HG03460 (cell line): ENCODE results near the gene ELF1.
A peak's percentile ranks its signal among the peaks of the same experiment; 100 is the strongest.

Experiments used
- ATAC-seq: cut with Tn5 transposase; IDR thresholded peaks from one replicate; pipeline ENCODE4 v1.9.1; 2021; ENCODE audit not compliant: unreplicated experiment

ELF1 gene

GRCh38 chr13:41006978-41007743 is 12.0 kb downstream of the ELF1 start:
- no peak for ATAC-seq

GRCh38 chr13:41006306-41006705 is 12.8 kb downstream of the ELF1 start:
- no peak for ATAC-seq

- no peak for ATAC-seq
Measured at GRCh38 chr13:41005704-41006103, 13.4 kb downstream of the ELF1 start.

GRCh38 chr13:41004875-41005693 is 14.0 kb downstream of the ELF1 start:
- ATAC-seq, result peak; percentile 75

GRCh38 chr13:41002606-41003005 is 16.5 kb downstream of the ELF1 start:
- ATAC-seq, result no peak

- ATAC-seq, result no peak
Measured at GRCh38 chr13:41001695-41002094, 17.4 kb downstream of the ELF1 start.

GRCh38 chr13:40999416-40999815 is 19.7 kb downstream of the ELF1 start:
- no peak for ATAC-seq

GRCh38 chr13:40996426-40997092 is 22.6 kb downstream of the ELF1 start:
- no peak for ATAC-seq

GRCh38 chr13:40995997-40996396 is 23.1 kb downstream of the ELF1 start:
- no peak for ATAC-seq

- peak; percentile 69 for ATAC-seq
Measured at GRCh38 chr13:40994581-40995230, 24.4 kb downstream of the ELF1 start.

GRCh38 chr13:40993987-40994386 is 25.1 kb downstream of the ELF1 start:
- no peak for ATAC-seq

- no peak for ATAC-seq
Measured at GRCh38 chr13:40992678-40993518, 26.2 kb downstream of the ELF1 start.

GRCh38 chr13:40987606-40988280 is 31.4 kb downstream of the ELF1 start:
- no peak for ATAC-seq

GRCh38 chr13:40986101-40986856 is 32.8 kb downstream of the ELF1 start:
- ATAC-seq, result no peak

GRCh38 chr13:40985381-40986100 is 33.6 kb downstream of the ELF1 start:
- ATAC-seq, result no peak

GRCh38 chr13:40984668-40985366 is 34.3 kb downstream of the ELF1 start:
- peak; percentile 49 for ATAC-seq

GRCh38 chr13:40983725-40984667 is 35.1 kb downstream of the ELF1 start:
- ATAC-seq, result no peak
